Vagina (tissue), 2 donors: ENCODE measurements around the gene PMAIP1. TPM values are rescaled to one million over a fixed set of nuclear protein-coding genes. Genes with fewer than 3 reads are reported as not detected.

Experiments
- DNase-seq, 2 donors: peaks; one replicate each; pipeline ENCODE4 v3.0.0-alpha.2; 2017; ENCODE audit errors: extremely low spot score in 2 of 2
- H3K27ac ChIP-seq: fragments of 200-600 bp; sonication (generic); one replicate; pipeline ENCODE4 v1.5.1; 2019
- H3K27me3 ChIP-seq: fragments of 200-600 bp; sonication (generic); one replicate; pipeline ENCODE4 v1.5.1; 2019
- H3K36me3 ChIP-seq, 2 donors: fragments of 200-600 bp; sonication (generic); one replicate each; pipeline ENCODE4 v1.5.1; 2017 to 2019
- H3K4me1 ChIP-seq: fragments of 200-600 bp; sonication (generic); one replicate; pipeline ENCODE4 v1.5.1; 2019
- H3K4me3 ChIP-seq, 2 donors: fragments of 200-600 bp; sonication (generic); 1 replicate in 1 of 2; 2 replicates in 1 of 2; pipeline ENCODE4 v1.5.1; 2016 to 2019
- H3K9me3 ChIP-seq: fragments of 200-600 bp; sonication (generic); one replicate; pipeline ENCODE4 v1.5.1; 2019
- CTCF ChIP-seq, 3 experiments: fragments of 450-650 bp in 2 of 3; fragments of 200-600 bp in 1 of 3; sonication (generic) in 1 of 3; IDR thresholded peaks; one replicate each; pipeline ENCODE4 v1.5.1; 2017 to 2019; ENCODE audit warnings: antibody characterized with exemption in 3 of 3, mild to moderate bottlenecking in 2 of 3, moderate library complexity in 2 of 3
- POLR2A ChIP-seq, 2 donors: fragments of 450-650 bp; IDR thresholded peaks; one replicate each; pipeline ENCODE4 v1.6.1; 2017; ENCODE audit warnings: antibody characterized with exemption in 2 of 2, mild to moderate bottlenecking in 2 of 2, moderate library complexity in 2 of 2
- POLR2AphosphoS5 ChIP-seq, 2 donors: sonication (generic); formaldehyde crosslinking; IDR thresholded peaks; one replicate each; pipeline ENCODE4 v1.9.0; 2017; ENCODE audit warnings: antibody characterized with exemption in 2 of 2, mild to moderate bottlenecking in 2 of 2, low read depth in 1 of 2; ENCODE audit not compliant: insufficient read depth in 1 of 2
- intact Hi-C: fragments of 100-400 bp; cut with DNase I; formaldehyde crosslinking; loops from one replicate; pipeline ENCODE4 v1.15.1; 2023
- total RNA-seq: library from RNA; depleted of rRNA; stranded (reverse); fragments of >200 nt; gene quantifications from one replicate; pipeline ENCODE4 v1.2.3, GENCODE V29; 2016

Gene PMAIP1
- total RNA-seq, 1 donor from 2014 or later: 7.4 TPM

- no peaks in the 10 kb centered on the region for H3K36me3 ChIP-seq
- DNase-seq: no peak
- H3K27me3 ChIP-seq: no peaks in the 10 kb centered on the region
- H3K27ac ChIP-seq: no peak overlapping the region
- intact Hi-C loops: no loop called here
- TF ChIP-seq POLR2A (IDR thresholded peaks at IDR 0.05) (no peak), CTCF (IDR thresholded peaks at IDR 0.05) (no peak), POLR2AphosphoS5 (IDR thresholded peaks at IDR 0.05; ENCODE audit: insufficient read depth in 1 of 2, low read depth in 1 of 2) (no peak)
- H3K9me3 ChIP-seq: no peaks in the 10 kb centered on the region
- no peaks in the 10 kb centered on the region for H3K4me1 ChIP-seq
- H3K4me3 ChIP-seq: no peak overlapping the region
Measured at GRCh38 chr18:59876310-59876626, 23.5 kb upstream of the PMAIP1 start.

GRCh38 chr18:59877361-59877760 is 22.4 kb upstream of the PMAIP1 start:
- Histone ChIP-seq H3K27me3 (no peaks in the 10 kb centered on the region), H3K4me3 (no peak overlapping the region), H3K9me3 (no peaks in the 10 kb centered on the region), H3K4me1 (no peaks in the 10 kb centered on the region), H3K36me3 (no peaks in the 10 kb centered on the region), H3K27ac (no peak overlapping the region)
- DNase-seq: no peak
- no peak for TF ChIP-seq POLR2AphosphoS5 (IDR thresholded peaks at IDR 0.05; ENCODE audit: insufficient read depth in 1 of 2, low read depth in 1 of 2)
- no peak for TF ChIP-seq POLR2A (IDR thresholded peaks at IDR 0.05)
- intact Hi-C loops: no loop called here

GRCh38 chr18:59878644-59879043 is 21.2 kb upstream of the PMAIP1 start:
- Histone ChIP-seq H3K36me3 (no peaks in the 10 kb centered on the region), H3K9me3 (no peaks in the 10 kb centered on the region), H3K4me3 (no peak overlapping the region), H3K27ac (no peak overlapping the region), H3K27me3 (no peaks in the 10 kb centered on the region), H3K4me1 (no peaks in the 10 kb centered on the region)
- intact Hi-C loops: no loop called here
- no peak for DNase-seq
- TF ChIP-seq CTCF (IDR thresholded peaks at IDR 0.05) (no peak), POLR2AphosphoS5 (IDR thresholded peaks at IDR 0.05; ENCODE audit: insufficient read depth in 1 of 2, low read depth in 1 of 2) (no peak), POLR2A (IDR thresholded peaks at IDR 0.05) (no peak)

- intact Hi-C loops: no loop called here
- Histone ChIP-seq H3K27ac (no peak overlapping the region), H3K4me1 (no peaks in the 10 kb centered on the region), H3K36me3 (no peaks in the 10 kb centered on the region), H3K27me3 (no peaks in the 10 kb centered on the region), H3K4me3 (no peak overlapping the region), H3K9me3 (no peaks in the 10 kb centered on the region)
- DNase-seq: peak in 1 of 2 donors; percentile 54
- TF ChIP-seq CTCF (IDR thresholded peaks at IDR 0.05) (no peak), POLR2A (IDR thresholded peaks at IDR 0.05) (no peak), POLR2AphosphoS5 (IDR thresholded peaks at IDR 0.05; ENCODE audit: insufficient read depth in 1 of 2, low read depth in 1 of 2) (no peak)
Measured at GRCh38 chr18:59881728-59882656, 17.8 kb upstream of the PMAIP1 start.

GRCh38 chr18:59884351-59884750 is 15.4 kb upstream of the PMAIP1 start:
- TF ChIP-seq POLR2AphosphoS5 (IDR thresholded peaks at IDR 0.05; ENCODE audit: insufficient read depth in 1 of 2, low read depth in 1 of 2) (no peak), CTCF (IDR thresholded peaks at IDR 0.05) (no peak), POLR2A (IDR thresholded peaks at IDR 0.05) (no peak)
- intact Hi-C loops: no loop called here

More at GRCh38 chr18:59884351-59884750, 15.4 kb upstream of the PMAIP1 start:
- H3K4me1 ChIP-seq: no peaks in the 10 kb centered on the region
- DNase-seq: no peak
- no peak overlapping the region for H3K4me3 ChIP-seq
- H3K36me3 ChIP-seq: no peaks in the 10 kb centered on the region
- H3K27me3 ChIP-seq: no peaks in the 10 kb centered on the region
- H3K27ac ChIP-seq: no peak overlapping the region
- H3K9me3 ChIP-seq: no peaks in the 10 kb centered on the region
